K562 (cell line): ENCODE measurements around the gene DHX38. TPM values are rescaled to one million over a fixed set of nuclear protein-coding genes. Genes with fewer than 3 reads are reported as not detected.

ENCODE experiments used
- CTBP1 ChIP-seq: fragments of 450-650 bp; IDR thresholded peaks from 2 replicates; pipeline ENCODE4 v1.6.1; 2016; ENCODE audit warnings: borderline replicate concordance
- EP400 ChIP-seq: fragments of 450-650 bp; IDR thresholded peaks from 2 replicates; pipeline ENCODE4 v1.6.1; 2017; ENCODE audit warnings: antibody characterized with exemption, mild to moderate bottlenecking, moderate library complexity
- EWSR1 ChIP-seq: fragments of 450-650 bp; IDR thresholded peaks from 2 replicates; pipeline ENCODE4 v1.6.1; 2018; ENCODE audit warnings: borderline replicate concordance, mild to moderate bottlenecking, low read depth, moderate library complexity; ENCODE audit not compliant: partially characterized antibody
- FOXA3 ChIP-seq, 2 experiments: fragments of 450-650 bp in 1 of 2; sonication (generic) in 1 of 2; formaldehyde crosslinking; IDR thresholded peaks in 1 of 2; conservative IDR thresholded peaks in 1 of 2; 2 replicates each; pipeline versions ENCODE4 v1.4.0 to v1.8.0; 2020 to 2022; ENCODE audit warnings: mild to moderate bottlenecking in 2 of 2, missing genetic modification reagents in 1 of 2
- KLF16 ChIP-seq: IDR thresholded peaks from 2 replicates; pipeline ENCODE4 v1.6.1; 2016; ENCODE audit warnings: antibody characterized with exemption
- NCOR1 ChIP-seq: fragments of 450-650 bp; IDR thresholded peaks from 2 replicates; pipeline ENCODE4 v1.6.1; 2016; ENCODE audit warnings: mild to moderate bottlenecking, moderate library complexity
- NR2C2 ChIP-seq, 2 experiments: fragments of 200-800 bp in 1 of 2; sonication (Bioruptor generic) in 1 of 2; sonication (generic) in 1 of 2; formaldehyde crosslinking in 1 of 2; IDR thresholded peaks; 2 replicates each; pipeline versions ENCODE4 v1.6.1 to v1.8.0; 2016 to 2022; ENCODE audit warnings: mild to moderate bottlenecking in 1 of 2, missing compliant biosample characterization in 1 of 2, missing genetic modification characterization in 1 of 2, missing genetic modification reagents in 1 of 2
- OTX1 ChIP-seq: fragments of 450-650 bp; formaldehyde crosslinking; IDR thresholded peaks from 2 replicates; pipeline ENCODE4 v1.4.0; 2022; ENCODE audit warnings: mild to moderate bottlenecking
- SMAD4 ChIP-seq: fragments of 250-450 bp; sonication (Bioruptor Pico); conservative IDR thresholded peaks from 2 replicates; pipeline ENCODE4 v1.8.0; 2021; ENCODE audit warnings: inconsistent platforms, mild to moderate bottlenecking, moderate library complexity
- SMARCE1 ChIP-seq: fragments of 450-650 bp; IDR thresholded peaks from 2 replicates; pipeline ENCODE4 v1.7.1; 2016; ENCODE audit warnings: mild to moderate bottlenecking
- ZNF316 ChIP-seq: fragments of 450-650 bp; IDR thresholded peaks from 2 replicates; pipeline ENCODE4 v1.6.1; 2016
- ZNF57 ChIP-seq: fragments of 450-650 bp; formaldehyde crosslinking; IDR thresholded peaks from 2 replicates; pipeline ENCODE4 v1.4.0; 2020; ENCODE audit warnings: mild to moderate bottlenecking, moderate library complexity
- ZNF79 ChIP-seq: fragments of 250-450 bp; sonication (Bioruptor Pico); IDR thresholded peaks from 2 replicates; pipeline ENCODE4 v1.4.0; 2020; ENCODE audit warnings: low read depth, mild to moderate bottlenecking, moderate library complexity
- polyA plus RNA-seq, 8 experiments: library from polyadenylated mRNA; depleted of rRNA in 4 of 8; stranded (reverse) in 5 of 8; unstranded in 3 of 8; fragments of >200 nt; fragmentation: Nextera tagmentation in 2 of 8; fragmentation: Illumina TruSeq in 1 of 8; extraction: Ambion mirVana in 2 of 8; extraction: Trizol in 1 of 8; gene quantifications; 2 replicates each; pipeline versions ENCODE4 v1.2.1 to v1.2.3, GENCODE V29; 2011 to 2014; ENCODE audit warnings: inconsistent platforms in 1 of 8, missing spikeins in 1 of 8
- total RNA-seq, 7 experiments: library from RNA; depleted of rRNA in 6 of 7; stranded (reverse); fragments of >200 nt in 6 of 7; fragmentation: Illumina TruSeq in 2 of 7; extraction: Trizol in 2 of 7; gene quantifications; 2 replicates each; pipeline versions ENCODE4 v1.2.1 to v1.2.3, GENCODE V29; 2011 to 2021; ENCODE audit warnings: low replicate concordance in 1 of 7
- TF ChIP-seq, protein P1 (sequence below): fragments of 450-650 bp; formaldehyde crosslinking; IDR thresholded peaks from 2 replicates; pipeline ENCODE4 v1.4.0; 2022; ENCODE audit warnings: missing genetic modification characterization
- TF ChIP-seq, protein P2 (sequence below): fragments of 250-450 bp; sonication (Bioruptor Pico); IDR thresholded peaks from 2 replicates; pipeline ENCODE4 v1.8.0; 2021; ENCODE audit warnings: moderate library complexity, mild to moderate bottlenecking, inconsistent platforms
- TF ChIP-seq, protein P3 (sequence below): fragments of 450-650 bp; formaldehyde crosslinking; IDR thresholded peaks from 2 replicates; pipeline ENCODE4 v1.4.0; 2022; ENCODE audit warnings: mild to moderate bottlenecking, moderate library complexity
- TF ChIP-seq, protein P4 (sequence below): sonication (generic); formaldehyde crosslinking; IDR thresholded peaks from 2 replicates; pipeline ENCODE4 v1.8.0; 2022; ENCODE audit warnings: missing genetic modification reagents, mild to moderate bottlenecking, moderate library complexity, borderline replicate concordance
- TF ChIP-seq, protein P5 (sequence below): fragments of 450-650 bp; IDR thresholded peaks from 2 replicates; pipeline ENCODE4 v1.7.1; 2018; ENCODE audit warnings: mild to moderate bottlenecking, low read depth; ENCODE audit not compliant: partially characterized antibody

DHX38 gene
- total and polyA plus RNA-seq, 9 of the 15 experiments (the other 6 are each of a cell fraction or from before 2014, with no cell fraction given), result 2.8 to 76.8 (median 40.8) TPM

DNA sequence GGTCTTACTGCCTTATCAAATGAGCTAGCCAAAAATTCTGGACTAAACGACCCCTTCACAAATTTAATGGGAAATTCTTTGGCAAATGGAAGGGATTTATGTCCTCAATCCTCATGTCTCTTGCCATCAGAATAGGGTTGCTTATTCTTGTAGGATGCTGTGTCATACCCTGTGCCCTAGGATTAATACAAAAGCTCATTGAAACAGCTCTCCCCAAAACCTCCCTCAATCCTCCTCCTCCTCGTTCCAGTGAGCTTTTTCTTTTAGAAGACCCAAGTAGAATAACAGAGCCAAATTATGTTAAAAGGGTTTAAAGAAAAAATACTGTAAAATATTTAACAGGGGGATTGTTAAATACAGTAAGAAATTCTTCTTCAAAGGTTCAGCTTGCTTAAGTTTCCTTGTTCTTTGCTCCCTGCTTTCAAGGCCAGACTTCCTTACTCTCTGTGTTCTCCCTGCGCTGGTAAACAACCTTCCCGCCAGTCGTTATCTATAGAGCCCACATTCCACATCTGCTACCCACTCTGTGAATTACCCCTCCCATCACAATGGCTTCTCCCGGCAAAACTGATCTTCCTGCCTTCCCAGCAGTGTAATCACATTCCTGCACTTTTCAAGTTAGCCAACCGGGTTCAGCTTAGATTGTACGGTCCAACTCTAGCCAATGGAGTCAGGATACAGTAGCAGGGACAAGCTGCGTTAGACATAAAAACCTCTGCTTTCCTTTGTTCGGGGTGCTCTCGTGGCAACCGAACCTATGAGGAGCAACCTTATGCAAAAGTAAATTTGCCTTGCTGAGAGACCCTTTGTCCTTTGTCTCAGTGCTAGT, 20.9 kb upstream of the DHX38 start (continued):
- TF ChIP-seq, protein P1, sequence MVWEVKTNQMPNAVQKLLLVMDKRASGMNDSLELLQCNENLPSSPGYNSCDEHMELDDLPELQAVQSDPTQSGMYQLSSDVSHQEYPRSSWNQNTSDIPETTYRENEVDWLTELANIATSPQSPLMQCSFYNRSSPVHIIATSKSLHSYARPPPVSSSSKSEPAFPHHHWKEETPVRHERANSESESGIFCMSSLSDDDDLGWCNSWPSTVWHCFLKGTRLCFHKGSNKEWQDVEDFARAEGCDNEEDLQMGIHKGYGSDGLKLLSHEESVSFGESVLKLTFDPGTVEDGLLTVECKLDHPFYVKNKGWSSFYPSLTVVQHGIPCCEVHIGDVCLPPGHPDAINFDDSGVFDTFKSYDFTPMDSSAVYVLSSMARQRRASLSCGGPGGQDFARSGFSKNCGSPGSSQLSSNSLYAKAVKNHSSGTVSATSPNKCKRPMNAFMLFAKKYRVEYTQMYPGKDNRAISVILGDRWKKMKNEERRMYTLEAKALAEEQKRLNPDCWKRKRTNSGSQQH (CRISPR knock-in tag), result no peak
- TF ChIP-seq, protein P2, sequence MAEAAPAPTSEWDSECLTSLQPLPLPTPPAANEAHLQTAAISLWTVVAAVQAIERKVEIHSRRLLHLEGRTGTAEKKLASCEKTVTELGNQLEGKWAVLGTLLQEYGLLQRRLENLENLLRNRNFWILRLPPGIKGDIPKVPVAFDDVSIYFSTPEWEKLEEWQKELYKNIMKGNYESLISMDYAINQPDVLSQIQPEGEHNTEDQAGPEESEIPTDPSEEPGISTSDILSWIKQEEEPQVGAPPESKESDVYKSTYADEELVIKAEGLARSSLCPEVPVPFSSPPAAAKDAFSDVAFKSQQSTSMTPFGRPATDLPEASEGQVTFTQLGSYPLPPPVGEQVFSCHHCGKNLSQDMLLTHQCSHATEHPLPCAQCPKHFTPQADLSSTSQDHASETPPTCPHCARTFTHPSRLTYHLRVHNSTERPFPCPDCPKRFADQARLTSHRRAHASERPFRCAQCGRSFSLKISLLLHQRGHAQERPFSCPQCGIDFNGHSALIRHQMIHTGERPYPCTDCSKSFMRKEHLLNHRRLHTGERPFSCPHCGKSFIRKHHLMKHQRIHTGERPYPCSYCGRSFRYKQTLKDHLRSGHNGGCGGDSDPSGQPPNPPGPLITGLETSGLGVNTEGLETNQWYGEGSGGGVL (CRISPR knock-in tag), result no peak
- no peak for TF ChIP-seq EWSR1
- TF ChIP-seq OTX1 (CRISPR knock-in tag), result no peak
- peak; percentile 78 for TF ChIP-seq NCOR1
- TF ChIP-seq KLF16, result peak; percentile 21; the same call in 1 of the 2 replicates
- TF ChIP-seq EP400, result peak; percentile 53
- TF ChIP-seq, protein P3, sequence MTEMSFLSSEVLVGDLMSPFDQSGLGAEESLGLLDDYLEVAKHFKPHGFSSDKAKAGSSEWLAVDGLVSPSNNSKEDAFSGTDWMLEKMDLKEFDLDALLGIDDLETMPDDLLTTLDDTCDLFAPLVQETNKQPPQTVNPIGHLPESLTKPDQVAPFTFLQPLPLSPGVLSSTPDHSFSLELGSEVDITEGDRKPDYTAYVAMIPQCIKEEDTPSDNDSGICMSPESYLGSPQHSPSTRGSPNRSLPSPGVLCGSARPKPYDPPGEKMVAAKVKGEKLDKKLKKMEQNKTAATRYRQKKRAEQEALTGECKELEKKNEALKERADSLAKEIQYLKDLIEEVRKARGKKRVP (CRISPR knock-in tag), result no peak
- peak; percentile 72; the same call in 1 of the 2 replicates for TF ChIP-seq SMARCE1
- no peak for TF ChIP-seq ZNF79
- peak in 1 of 2 experiments; percentile 54; a peak in 1 of 4 replicates for TF ChIP-seq FOXA3 (CRISPR knock-in tag; conservative IDR thresholded peaks at IDR 0.05 in 1 of 2, IDR thresholded peaks at IDR 0.05 in 1 of 2)
- TF ChIP-seq NR2C2 (CRISPR knock-in tag; IDR thresholded peaks at IDR 0.05), result no peak
- no peak for TF ChIP-seq NR2C2 (tag; IDR thresholded peaks at IDR 0.05)
- no peak for TF ChIP-seq ZNF316
- peak; percentile 77; the same call in 1 of the 2 replicates for TF ChIP-seq CTBP1
- TF ChIP-seq, protein P4, sequence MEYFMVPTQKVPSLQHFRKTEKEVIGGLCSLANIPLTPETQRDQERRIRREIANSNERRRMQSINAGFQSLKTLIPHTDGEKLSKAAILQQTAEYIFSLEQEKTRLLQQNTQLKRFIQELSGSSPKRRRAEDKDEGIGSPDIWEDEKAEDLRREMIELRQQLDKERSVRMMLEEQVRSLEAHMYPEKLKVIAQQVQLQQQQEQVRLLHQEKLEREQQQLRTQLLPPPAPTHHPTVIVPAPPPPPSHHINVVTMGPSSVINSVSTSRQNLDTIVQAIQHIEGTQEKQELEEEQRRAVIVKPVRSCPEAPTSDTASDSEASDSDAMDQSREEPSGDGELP, result peak; percentile 23; the same call in 1 of the 2 replicates
- TF ChIP-seq, protein P5, sequence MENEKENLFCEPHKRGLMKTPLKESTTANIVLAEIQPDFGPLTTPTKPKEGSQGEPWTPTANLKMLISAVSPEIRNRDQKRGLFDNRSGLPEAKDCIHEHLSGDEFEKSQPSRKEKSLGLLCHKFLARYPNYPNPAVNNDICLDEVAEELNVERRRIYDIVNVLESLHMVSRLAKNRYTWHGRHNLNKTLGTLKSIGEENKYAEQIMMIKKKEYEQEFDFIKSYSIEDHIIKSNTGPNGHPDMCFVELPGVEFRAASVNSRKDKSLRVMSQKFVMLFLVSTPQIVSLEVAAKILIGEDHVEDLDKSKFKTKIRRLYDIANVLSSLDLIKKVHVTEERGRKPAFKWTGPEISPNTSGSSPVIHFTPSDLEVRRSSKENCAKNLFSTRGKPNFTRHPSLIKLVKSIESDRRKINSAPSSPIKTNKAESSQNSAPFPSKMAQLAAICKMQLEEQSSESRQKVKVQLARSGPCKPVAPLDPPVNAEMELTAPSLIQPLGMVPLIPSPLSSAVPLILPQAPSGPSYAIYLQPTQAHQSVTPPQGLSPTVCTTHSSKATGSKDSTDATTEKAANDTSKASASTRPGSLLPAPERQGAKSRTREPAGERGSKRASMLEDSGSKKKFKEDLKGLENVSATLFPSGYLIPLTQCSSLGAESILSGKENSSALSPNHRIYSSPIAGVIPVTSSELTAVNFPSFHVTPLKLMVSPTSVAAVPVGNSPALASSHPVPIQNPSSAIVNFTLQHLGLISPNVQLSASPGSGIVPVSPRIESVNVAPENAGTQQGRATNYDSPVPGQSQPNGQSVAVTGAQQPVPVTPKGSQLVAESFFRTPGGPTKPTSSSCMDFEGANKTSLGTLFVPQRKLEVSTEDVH, result peak; percentile 96
- no peak for TF ChIP-seq ZNF57
- peak; percentile 67 for TF ChIP-seq SMAD4 (CRISPR knock-in tag)
